K562 (cell line): ENCODE measurements around the gene SBK1.

Experiments used
- MXD1 ChIP-seq: fragments of 250-450 bp; sonication (Bioruptor Pico); IDR thresholded peaks from 2 replicates; pipeline ENCODE4 v1.8.0; 2021; ENCODE audit warnings: borderline replicate concordance, mild to moderate bottlenecking, moderate library complexity; ENCODE audit not compliant: poor library complexity, severe bottlenecking
- NBN ChIP-seq: fragments of 450-650 bp; IDR thresholded peaks from 2 replicates; pipeline ENCODE4 v1.6.1; 2016; ENCODE audit warnings: low read depth, mild to moderate bottlenecking

GRCh38 chr16:28255838-28256237 is 36.5 kb upstream of the SBK1 start:
- no peak for TF ChIP-seq NBN
- TF ChIP-seq MXD1, result no peak
